Suprapubic skin (tissue), 4 donors: Measurements from ENCODE around the gene CXCR6. TPM values are rescaled to one million over a fixed set of nuclear protein-coding genes. Genes with fewer than 3 reads are reported as not detected.

Source experiments
- DNase-seq, 2 donors: peaks; one replicate each; pipeline ENCODE4 v3.0.0-alpha.2; 2019; ENCODE audit warnings: low spot score in 2 of 2
- H3K27ac ChIP-seq: fragments of 200-600 bp; sonication (generic); one replicate; pipeline ENCODE4 v1.5.1; 2019
- H3K27me3 ChIP-seq: fragments of 200-600 bp; sonication (generic); one replicate; pipeline ENCODE4 v1.5.1; 2019
- H3K36me3 ChIP-seq: fragments of 200-600 bp; sonication (generic); one replicate; pipeline ENCODE4 v1.5.1; 2019
- H3K4me1 ChIP-seq: fragments of 200-600 bp; sonication (generic); one replicate; pipeline ENCODE4 v1.5.1; 2019
- H3K4me3 ChIP-seq: fragments of 200-600 bp; sonication (generic); one replicate; pipeline ENCODE4 v1.5.1; 2019; ENCODE audit warnings: mild to moderate bottlenecking
- H3K9me3 ChIP-seq: fragments of 200-600 bp; sonication (generic); one replicate; pipeline ENCODE4 v1.5.1; 2019
- EP300 ChIP-seq: sonication (generic); formaldehyde crosslinking; IDR thresholded peaks from one replicate; pipeline ENCODE4 v1.6.1; 2017; ENCODE audit warnings: antibody characterized with exemption
- POLR2A ChIP-seq, 2 donors: fragments of 450-650 bp; IDR thresholded peaks; one replicate each; pipeline ENCODE4 v1.6.1; 2017; ENCODE audit warnings: antibody characterized with exemption in 2 of 2, mild to moderate bottlenecking in 2 of 2, moderate library complexity in 2 of 2
- POLR2AphosphoS5 ChIP-seq, 3 donors: sonication (generic); formaldehyde crosslinking; IDR thresholded peaks; one replicate each; pipeline ENCODE4 v1.6.1; 2017; ENCODE audit warnings: antibody characterized with exemption in 3 of 3
- WGBS: methylation state at CpG from one replicate; pipeline ENCODE4 v1.1.5; 2018; 5-methylcytosine and 5-hydroxymethylcytosine counted together
- total RNA-seq, 4 donors: library from RNA; depleted of rRNA; stranded (reverse); fragments of >200 nt; gene quantifications; one replicate each; pipeline ENCODE4 v1.1.0, GENCODE V29; 2016
- TF ChIP-seq, protein P1 (sequence below), 2 donors: fragments of 200-600 bp in 1 of 2; fragments of 450-650 bp in 1 of 2; sonication (generic) in 1 of 2; IDR thresholded peaks; one replicate each; pipeline ENCODE4 v1.5.1; 2016 to 2019; ENCODE audit warnings: antibody characterized with exemption in 2 of 2, mild to moderate bottlenecking in 1 of 2, moderate library complexity in 1 of 2

Gene CXCR6
- total RNA-seq, 4 donors from 2014 or later, result 0.23 to 0.59 TPM; not detected in 2

DNA sequence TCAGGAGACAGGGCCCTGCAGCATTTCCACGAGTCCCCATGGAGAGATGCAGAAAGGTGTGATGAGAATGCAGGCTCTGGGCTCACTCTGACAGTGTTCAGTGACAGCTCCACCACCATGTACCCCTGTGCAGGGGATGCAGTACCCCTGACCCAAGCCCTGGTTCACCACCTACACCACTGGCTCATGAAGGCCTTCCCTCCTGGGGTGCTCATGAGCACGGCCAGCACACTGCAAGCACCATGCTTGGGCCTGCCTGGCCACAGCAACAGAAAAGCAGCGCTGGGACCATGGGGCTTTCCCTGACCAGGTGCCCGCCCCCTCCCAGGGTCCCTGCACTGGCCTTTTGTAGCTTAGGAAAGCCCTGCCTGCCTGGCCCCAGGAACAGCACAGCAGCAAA, 6.2 kb downstream of the CXCR6 start:
- H3K36me3 ChIP-seq, result peaks cover 88% of the 10 kb centered on the region
- WGBS, result 92% methylated on average over 4 of the region's 4 CpGs
- H3K27me3 ChIP-seq, result no peaks in the 10 kb centered on the region
- H3K27ac ChIP-seq, result no peak overlapping the region
- TF ChIP-seq, protein P1, sequence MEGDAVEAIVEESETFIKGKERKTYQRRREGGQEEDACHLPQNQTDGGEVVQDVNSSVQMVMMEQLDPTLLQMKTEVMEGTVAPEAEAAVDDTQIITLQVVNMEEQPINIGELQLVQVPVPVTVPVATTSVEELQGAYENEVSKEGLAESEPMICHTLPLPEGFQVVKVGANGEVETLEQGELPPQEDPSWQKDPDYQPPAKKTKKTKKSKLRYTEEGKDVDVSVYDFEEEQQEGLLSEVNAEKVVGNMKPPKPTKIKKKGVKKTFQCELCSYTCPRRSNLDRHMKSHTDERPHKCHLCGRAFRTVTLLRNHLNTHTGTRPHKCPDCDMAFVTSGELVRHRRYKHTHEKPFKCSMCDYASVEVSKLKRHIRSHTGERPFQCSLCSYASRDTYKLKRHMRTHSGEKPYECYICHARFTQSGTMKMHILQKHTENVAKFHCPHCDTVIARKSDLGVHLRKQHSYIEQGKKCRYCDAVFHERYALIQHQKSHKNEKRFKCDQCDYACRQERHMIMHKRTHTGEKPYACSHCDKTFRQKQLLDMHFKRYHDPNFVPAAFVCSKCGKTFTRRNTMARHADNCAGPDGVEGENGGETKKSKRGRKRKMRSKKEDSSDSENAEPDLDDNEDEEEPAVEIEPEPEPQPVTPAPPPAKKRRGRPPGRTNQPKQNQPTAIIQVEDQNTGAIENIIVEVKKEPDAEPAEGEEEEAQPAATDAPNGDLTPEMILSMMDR (IDR thresholded peaks at IDR 0.05), result no peak
- peak in 1 of 2 donors; percentile 57 for DNase-seq
- H3K4me3 ChIP-seq, result no peak overlapping the region
- H3K4me1 ChIP-seq, result no peaks in the 10 kb centered on the region
- H3K9me3 ChIP-seq, result no peaks in the 10 kb centered on the region

DNA sequence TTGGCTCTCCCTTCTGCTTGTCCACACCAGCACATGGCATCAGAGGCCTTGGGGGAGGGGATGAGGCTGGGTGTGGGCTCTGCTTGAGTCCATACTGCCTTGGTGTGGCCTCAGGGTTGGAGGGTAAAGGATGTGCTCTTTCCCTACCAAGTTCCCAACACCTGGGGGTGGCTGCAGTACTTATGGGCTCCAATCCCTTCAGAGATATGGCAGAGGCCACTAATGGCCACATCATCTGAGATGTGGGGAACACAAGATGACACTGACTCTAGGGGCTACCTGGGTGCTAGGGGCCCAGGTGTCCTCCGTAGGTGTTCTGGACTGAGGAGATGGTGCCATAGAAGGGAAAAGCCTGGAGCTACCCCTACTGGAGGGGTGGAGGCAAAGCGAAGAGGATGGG, 6.9 kb downstream of the CXCR6 start:
- WGBS, result 94% methylated on average over 2 of the region's 2 CpGs
- peak in 1 of 2 donors; percentile 40 for DNase-seq

DNA sequence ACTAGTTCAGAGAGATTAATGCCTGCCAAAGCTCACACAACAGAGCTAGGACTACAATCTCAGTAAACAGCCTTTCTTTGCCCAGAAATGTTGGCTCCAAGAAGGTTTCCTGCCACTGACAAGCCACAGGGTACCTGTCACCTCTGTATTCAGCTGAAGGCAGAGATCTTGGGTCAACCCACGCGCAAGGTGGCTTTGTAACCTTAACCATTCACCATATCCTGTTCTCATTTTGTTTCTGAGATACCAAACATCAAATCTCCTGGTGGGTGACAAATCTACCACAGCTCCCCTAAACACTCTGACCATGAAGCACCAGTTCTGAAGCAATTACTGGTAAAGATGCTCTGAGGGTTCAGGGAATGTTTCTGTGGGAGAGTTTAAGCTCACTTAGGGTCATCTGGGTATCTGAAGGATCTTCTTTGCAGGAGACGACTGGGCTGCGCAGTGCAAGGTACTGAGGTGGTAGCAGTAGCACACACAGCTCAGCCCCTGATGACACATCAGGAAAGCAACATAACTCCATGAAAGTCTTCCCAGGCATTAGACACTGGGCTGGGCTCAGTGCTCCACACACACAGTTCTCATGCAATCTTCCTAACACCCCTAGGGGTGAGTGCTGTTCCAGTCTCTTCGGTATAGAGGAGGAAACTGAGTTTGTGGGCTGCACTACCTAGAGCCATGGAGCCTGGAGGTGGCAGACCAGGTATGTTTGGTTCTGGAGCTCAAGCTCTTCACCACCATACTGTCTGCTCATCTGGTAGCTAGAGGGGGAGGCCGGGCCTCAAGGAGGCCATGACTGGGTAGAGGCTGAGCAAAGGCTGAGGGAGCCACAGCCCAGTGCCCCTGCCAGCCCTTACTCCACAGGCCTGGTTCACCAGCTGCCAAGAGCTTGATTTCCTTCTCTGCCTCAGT, 7.7 kb downstream of the CXCR6 start:
- TF ChIP-seq EP300 (no peak), POLR2AphosphoS5 (IDR thresholded peaks at IDR 0.05) (no peak), POLR2A (IDR thresholded peaks at IDR 0.05) (no peak)
- TF ChIP-seq, protein P1 (IDR thresholded peaks at IDR 0.05), result no peak
- Histone ChIP-seq H3K4me3 (no peak overlapping the region), H3K27me3 (no peaks in the 10 kb centered on the region), H3K36me3 (peaks cover 95% of the 10 kb centered on the region), H3K4me1 (no peaks in the 10 kb centered on the region), H3K9me3 (no peaks in the 10 kb centered on the region), H3K27ac (no peak overlapping the region)
- 90% methylated on average over 5 of the region's 6 CpGs for WGBS
- DNase-seq, result peak in 1 of 2 donors; percentile 43

More for the DNA sequence above, 6.9 kb downstream of the CXCR6 start:
- Histone ChIP-seq H3K27me3 (no peaks in the 10 kb centered on the region), H3K27ac (peak overlapping the region; percentile 21), H3K36me3 (peaks cover 95% of the 10 kb centered on the region), H3K4me1 (no peaks in the 10 kb centered on the region), H3K9me3 (no peaks in the 10 kb centered on the region), H3K4me3 (no peak overlapping the region)
- TF ChIP-seq POLR2A (IDR thresholded peaks at IDR 0.05) (no peak), POLR2AphosphoS5 (IDR thresholded peaks at IDR 0.05) (no peak), EP300 (no peak)
- TF ChIP-seq, protein P1 (IDR thresholded peaks at IDR 0.05), result no peak

DNA sequence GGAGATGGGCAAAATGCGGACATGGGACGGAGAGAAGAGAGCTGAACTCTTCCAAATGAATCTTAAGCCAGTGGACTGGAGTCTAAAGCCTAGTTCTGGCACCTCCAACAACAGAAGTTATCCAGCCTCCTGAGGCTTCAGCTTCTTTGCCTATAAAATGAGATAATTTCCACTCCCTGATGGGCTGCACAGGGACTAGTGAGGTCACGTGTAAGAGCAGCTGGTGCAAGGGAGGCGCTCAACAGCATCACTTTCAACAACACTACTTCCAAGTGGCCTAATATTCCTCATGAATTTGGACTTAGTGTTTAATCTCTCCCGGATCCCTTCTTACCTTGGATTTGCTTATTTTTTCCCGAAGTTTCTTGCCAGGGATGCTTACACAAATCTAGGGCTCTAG, 8.7 kb downstream of the CXCR6 start:
- TF ChIP-seq POLR2A (IDR thresholded peaks at IDR 0.05) (no peak), EP300 (no peak), POLR2AphosphoS5 (IDR thresholded peaks at IDR 0.05) (no peak)
- TF ChIP-seq, protein P1 (IDR thresholded peaks at IDR 0.05), result no peak
- peaks cover 99% of the 10 kb centered on the region for H3K36me3 ChIP-seq
- no peaks in the 10 kb centered on the region for H3K9me3 ChIP-seq
- H3K4me1 ChIP-seq, result no peaks in the 10 kb centered on the region
- H3K4me3 ChIP-seq, result no peak overlapping the region
- 88% methylated on average over 6 of the region's 6 CpGs for WGBS
- no peak overlapping the region for H3K27ac ChIP-seq
- no peaks in the 10 kb centered on the region for H3K27me3 ChIP-seq
- DNase-seq, result peak in 1 of 2 donors; percentile 26

DNA sequence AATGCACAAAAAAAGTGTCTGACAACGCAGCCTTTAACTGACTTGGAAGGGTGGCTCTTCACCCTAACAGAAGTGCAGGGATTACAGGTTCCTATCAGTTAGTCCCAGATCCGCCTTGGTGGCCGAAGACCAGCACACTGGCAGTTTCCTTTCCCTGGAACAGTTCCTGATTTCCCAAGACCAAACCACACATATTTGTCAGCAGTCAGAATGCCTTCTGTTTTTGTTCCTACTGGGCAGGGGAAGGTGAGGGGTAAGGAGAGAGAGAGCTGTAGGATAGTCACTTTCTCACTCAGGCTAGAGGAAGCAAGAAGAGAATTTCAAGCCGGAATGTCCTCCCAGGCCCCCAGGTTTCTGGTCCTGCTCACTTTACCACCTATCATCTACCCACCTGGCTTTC, 9.2 kb downstream of the CXCR6 start:
- Histone ChIP-seq H3K36me3 (peaks cover 99% of the 10 kb centered on the region), H3K4me1 (no peaks in the 10 kb centered on the region)

More for the DNA sequence above, 9.2 kb downstream of the CXCR6 start:
- H3K27ac ChIP-seq, result no peak overlapping the region
- H3K4me3 ChIP-seq, result no peak overlapping the region
- 87% methylated on average over 4 of the region's 4 CpGs for WGBS
- H3K9me3 ChIP-seq, result no peaks in the 10 kb centered on the region
- TF ChIP-seq EP300 (no peak), POLR2AphosphoS5 (IDR thresholded peaks at IDR 0.05) (no peak), POLR2A (IDR thresholded peaks at IDR 0.05) (no peak)
- peak in 1 of 2 donors; percentile 58 for DNase-seq
- H3K27me3 ChIP-seq, result no peaks in the 10 kb centered on the region
